A549 (cell line): ENCODE measurements around the gene DISC1. TPM values are rescaled to one million over a fixed set of nuclear protein-coding genes. Genes with fewer than 3 reads are reported as not detected.
A peak's percentile ranks its signal among the peaks of the same experiment; 100 is the strongest.

Experiments used
- ATAC-seq, 2 experiments: fragments of 200-7000 bp in 1 of 2; fragments of >200 bp in 1 of 2; cut with Nextera tagmentation in 1 of 2; cut with Tn5 transposase in 1 of 2; 3 replicates each; pipeline versions ENCODE4 v1.8.0 to v1.9.1; 2018 to 2020; ENCODE audit warnings: mild to moderate bottlenecking in 1 of 2, moderate library complexity in 1 of 2
- CTCF ChIA-PET: fragments of 300-600 bp; sonication (Branson Sonifier 250); formaldehyde crosslinking; extraction: SDS; loops from one replicate; lab custom pipeline; 2021; ENCODE audit warnings: antibody characterized with exemption, inconsistent platforms; lab: Yijun Ruan, JAX
- POLR2A ChIA-PET: fragments of 350-600 bp; formaldehyde crosslinking; extraction: SDS; loops from one replicate; lab custom pipeline; 2021; ENCODE audit warnings: antibody characterized with exemption, inconsistent platforms; lab: Yijun Ruan, JAX
- DNase-seq, 2 experiments: peaks; one replicate each; pipeline versions ENCODE4 v3.0.0 to v3.0.0-alpha.2; 2011 to 2016; ENCODE audit warnings: low read depth in 1 of 2, low spot score in 1 of 2
- FAIRE-seq: peaks from 2 replicates; lab custom pipeline; 2011; peaks lifted over from hg19 to GRCh38; lab: Jason Lieb, UNC
- H3K27ac ChIP-seq, 2 experiments: fragments of >200 bp; sonication (Bioruptor Twin); formaldehyde crosslinking; 3 replicates each; pipeline ENCODE4 v1.5.1; 2016 to 2017
- H3K4me1 ChIP-seq: fragments of >200 bp; sonication (Bioruptor Twin); formaldehyde crosslinking; 3 replicates; pipeline ENCODE4 v1.6.1; 2016
- H3K4me2 ChIP-seq: fragments of >200 bp; sonication (Bioruptor Twin); formaldehyde crosslinking; 3 replicates; pipeline ENCODE4 v1.6.1; 2016
- H3K4me3 ChIP-seq: fragments of >200 bp; sonication (Bioruptor Twin); formaldehyde crosslinking; 3 replicates; pipeline ENCODE4 v1.5.1; 2016
- H3K9me3 ChIP-seq: fragments of >200 bp; sonication (Bioruptor Twin); formaldehyde crosslinking; 3 replicates; pipeline ENCODE4 v1.6.1; 2016
- BCL3 ChIP-seq: fragments of >200 bp; sonication (Bioruptor Twin); formaldehyde crosslinking; IDR thresholded peaks from 3 replicates; pipeline ENCODE4 v1.6.1; 2016
- CEBPB ChIP-seq, 2 experiments: fragments of >200 bp in 1 of 2; sonication (Bioruptor Twin) in 1 of 2; formaldehyde crosslinking in 1 of 2; IDR thresholded peaks; 2 replicates each; pipeline ENCODE4 v1.6.1; 2012 to 2016
- CHD2 ChIP-seq: fragments of 150-350 bp; IDR thresholded peaks from 2 replicates; pipeline ENCODE4 v1.6.1; 2014; ENCODE audit warnings: low read length; ENCODE audit not compliant: partially characterized antibody
- EHF ChIP-seq: fragments of 250-450 bp; sonication (Bioruptor Pico); IDR thresholded peaks from 2 replicates; pipeline ENCODE4 v1.5.0; 2020; ENCODE audit warnings: mild to moderate bottlenecking
- ELK1 ChIP-seq: fragments of 150-350 bp; IDR thresholded peaks from 2 replicates; pipeline ENCODE4 v1.6.1; 2014; ENCODE audit warnings: low read depth, mild to moderate bottlenecking, low read length
- FOSL2 ChIP-seq, 2 experiments: fragments of 450-650 bp in 1 of 2; fragments of >200 bp in 1 of 2; sonication (Bioruptor Twin) in 1 of 2; formaldehyde crosslinking; IDR thresholded peaks; 2 replicates each; pipeline versions ENCODE4 v1.5.0 to v1.6.1; 2016 to 2020; ENCODE audit warnings: mild to moderate bottlenecking in 1 of 2, moderate library complexity in 1 of 2
- HDAC2 ChIP-seq: fragments of 200-600 bp; sonication (generic); IDR thresholded peaks from 2 replicates; pipeline ENCODE4 v1.6.1; 2016
- HEYL ChIP-seq: fragments of 250-450 bp; sonication (Bioruptor Pico); IDR thresholded peaks from 2 replicates; pipeline ENCODE4 v1.8.0; 2021; ENCODE audit warnings: mild to moderate bottlenecking, moderate library complexity
- HOXB13 ChIP-seq: fragments of 250-450 bp; sonication (Bioruptor Pico); IDR thresholded peaks from 2 replicates; pipeline ENCODE4 v1.5.0; 2020; ENCODE audit warnings: low read depth, mild to moderate bottlenecking, moderate library complexity
- JUNB ChIP-seq: fragments of >200 bp; sonication (Bioruptor Twin); formaldehyde crosslinking; IDR thresholded peaks from 2 replicates; pipeline ENCODE4 v1.6.1; 2016
- KDM1A ChIP-seq: fragments of 200-600 bp; sonication (generic); IDR thresholded peaks from 2 replicates; pipeline ENCODE4 v1.6.1; 2016; ENCODE audit warnings: low read depth, mild to moderate bottlenecking
- MAZ ChIP-seq: fragments of 150-350 bp; IDR thresholded peaks from 2 replicates; pipeline ENCODE4 v1.6.1; 2014; ENCODE audit warnings: antibody characterized with exemption, low read depth, low read length, borderline replicate concordance
- NFE2L2 ChIP-seq: fragments of 150-350 bp; conservative IDR thresholded peaks from 2 replicates; pipeline ENCODE4 v1.6.1; 2014; ENCODE audit warnings: low read length
- NPAS2 ChIP-seq: fragments of 250-450 bp; sonication (Bioruptor Pico); IDR thresholded peaks from 2 replicates; pipeline ENCODE4 v1.8.0; 2022; ENCODE audit warnings: mild to moderate bottlenecking, moderate library complexity, borderline replicate concordance
- PBX3 ChIP-seq: IDR thresholded peaks from 2 replicates; pipeline ENCODE4 v1.6.1; 2012
- PHF8 ChIP-seq: fragments of 200-600 bp; sonication (generic); IDR thresholded peaks from 2 replicates; pipeline ENCODE4 v1.6.1; 2016; ENCODE audit warnings: low read depth, mild to moderate bottlenecking, antibody characterized with exemption, moderate library complexity, borderline replicate concordance
- POLR2A ChIP-seq: IDR thresholded peaks from 2 replicates; pipeline ENCODE4 v1.6.1; 2012; ENCODE audit warnings: mild to moderate bottlenecking, low read length
- SMC3 ChIP-seq: fragments of >200 bp; sonication (Bioruptor Twin); formaldehyde crosslinking; IDR thresholded peaks from 3 replicates; pipeline ENCODE4 v1.6.1; 2018; ENCODE audit warnings: inconsistent platforms
- SREBF2 ChIP-seq: fragments of 450-650 bp; IDR thresholded peaks from 2 replicates; pipeline ENCODE4 v1.6.1; 2014; ENCODE audit warnings: mild to moderate bottlenecking, moderate library complexity
- TFCP2L1 ChIP-seq: fragments of 250-450 bp; sonication (Bioruptor Pico); IDR thresholded peaks from 2 replicates; pipeline ENCODE4 v1.5.0; 2021; ENCODE audit warnings: mild to moderate bottlenecking
- ZC3H11A ChIP-seq: fragments of 450-650 bp; IDR thresholded peaks from 2 replicates; pipeline ENCODE4 v1.6.1; 2014; ENCODE audit warnings: antibody characterized with exemption, mild to moderate bottlenecking
- ZSCAN20 ChIP-seq: fragments of 250-450 bp; sonication (Bioruptor Pico); IDR thresholded peaks from 2 replicates; pipeline ENCODE4 v1.8.0; 2022; ENCODE audit warnings: mild to moderate bottlenecking, moderate library complexity
- whole genome bisulfite sequencing: methylation state at CpG from one replicate; pipeline ENCODE4 v1.1.6; 2017; ENCODE audit errors: missing lambda C conversion rate; 5-methylcytosine and 5-hydroxymethylcytosine counted together
- polyA plus RNA-seq, 4 experiments: library from polyadenylated mRNA; depleted of rRNA in 3 of 4; stranded (reverse); fragments of >200 nt; fragmentation: RNase III in 1 of 4; extraction: RNeasy Plus Mini Kit Qiagen cat#74134 plus additional on column Dnase treatment in 1 of 4; gene quantifications; 2 replicates in 3 of 4; 3 replicates in 1 of 4; pipeline ENCODE4 v1.2.3, GENCODE V29; 2011 to 2017
- TF ChIP-seq, protein P1 (sequence below): fragments of >200 bp; sonication (Bioruptor Twin); formaldehyde crosslinking; IDR thresholded peaks from 2 replicates; pipeline ENCODE4 v1.6.1; 2016
- TF ChIP-seq, protein P2 (sequence below): fragments of >200 bp; sonication (Bioruptor Twin); formaldehyde crosslinking; IDR thresholded peaks from 3 replicates; pipeline ENCODE4 v1.5.1; 2016

Gene DISC1
- polyA plus RNA-seq, 2 of the 4 experiments (the other 2 are of a cell fraction): 0.39 to 0.74 TPM

DNA sequence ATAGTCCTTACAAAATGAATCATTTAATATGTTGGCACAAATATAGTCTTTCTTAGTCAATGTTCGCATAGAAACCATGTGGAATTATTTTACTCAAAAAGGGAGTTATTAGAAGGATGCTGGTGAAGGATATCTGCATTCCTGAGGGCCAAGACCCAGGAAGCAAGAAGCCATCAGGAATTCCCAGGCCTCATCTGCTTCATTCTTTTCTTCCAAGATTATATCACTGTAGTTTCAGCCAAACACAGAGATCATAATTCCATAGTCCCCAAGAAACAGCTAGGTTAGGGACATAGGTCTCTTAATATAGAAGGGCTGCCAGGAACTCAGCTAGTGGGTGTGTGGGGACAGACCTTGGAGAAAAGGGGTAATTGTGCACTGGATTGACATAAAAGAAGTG lies 28.6 kb upstream of the DISC1 start:
- FAIRE-seq (no peak), DNase-seq (no peak)
- CTCF ChIA-PET: interaction anchor here (1.0 to 1.5 kb wide), 3 partner anchors 13 to 282 kb away, joined by 3 to 6 read pairs (median 4); no protein-coding TSS in a partner anchor

GRCh38 chr1:231600458-231600976 lies 26.1 kb upstream of the DISC1 start:
- ATAC-seq (no peak), FAIRE-seq (no peak), DNase-seq (no peak)
- H3K4me2 ChIP-seq: no peak overlapping the region
- CTCF ChIA-PET: interaction anchor here (0.6 to 2.6 kb wide), 4 partner anchors 10 to 243 kb away, joined by 4 to 12 read pairs (median 7); no protein-coding TSS in a partner anchor
- H3K4me1 ChIP-seq: 0 out of 3 replicates have a peak, but pooled peaks cover 4% of the 10 kb centered on the region
- no peak overlapping the region for H3K4me3 ChIP-seq
- H3K9me3 ChIP-seq: no peaks in the 10 kb centered on the region
- TF ChIP-seq KDM1A: no peak
- no peak for TF ChIP-seq SREBF2
- no peak for TF ChIP-seq ZSCAN20 (CRISPR knock-in tag)
- TF ChIP-seq MAZ: no peak
- no peak for TF ChIP-seq HDAC2
- no peak for TF ChIP-seq POLR2A
- no peak for TF ChIP-seq SMC3
- no peak for TF ChIP-seq PHF8
- no peak for TF ChIP-seq NFE2L2
- TF ChIP-seq CEBPB (IDR thresholded peaks at IDR 0.05): no peak
- TF ChIP-seq BCL3: no peak
- no peak for TF ChIP-seq ZC3H11A
- no peak for TF ChIP-seq TFCP2L1 (CRISPR knock-in tag)
- TF ChIP-seq, protein P1, sequence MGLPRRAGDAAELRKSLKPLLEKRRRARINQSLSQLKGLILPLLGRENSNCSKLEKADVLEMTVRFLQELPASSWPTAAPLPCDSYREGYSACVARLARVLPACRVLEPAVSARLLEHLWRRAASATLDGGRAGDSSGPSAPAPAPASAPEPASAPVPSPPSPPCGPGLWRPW: no peak
- no peak for TF ChIP-seq HOXB13 (CRISPR knock-in tag)
- no peak for TF ChIP-seq EHF (CRISPR knock-in tag)
- TF ChIP-seq ELK1: no peak
- TF ChIP-seq CHD2: no peak
- TF ChIP-seq PBX3: no peak
- no peak overlapping the region for H3K27ac ChIP-seq
- POLR2A ChIA-PET: no interaction called here
- WGBS: 68% methylated on average over 7 of the region's 7 CpGs

More for the DNA sequence above, 28.6 kb upstream of the DISC1 start:
- WGBS: 84% methylated on average over 1 of the region's 1 CpG
- ATAC-seq: no peak
- H3K9me3 ChIP-seq: no peaks in the 10 kb centered on the region
- no peak for TF ChIP-seq HOXB13 (CRISPR knock-in tag)
- 0 out of 3 replicates have a peak, but pooled peaks cover 4% of the 10 kb centered on the region for H3K4me1 ChIP-seq
- H3K27ac ChIP-seq: no peak overlapping the region
- no peak overlapping the region for H3K4me2 ChIP-seq
- POLR2A ChIA-PET: no interaction called here
- H3K4me3 ChIP-seq: no peak overlapping the region

- CTCF ChIA-PET: interaction anchor here (0.7 to 2.5 kb wide), 9 partner anchors 9 to 700 kb away, joined by 3 to 9 read pairs (median 3); partner anchors contain the start of genes EXOC8 and SPRTN
- 58% methylated on average over 5 of the region's 5 CpGs for WGBS
- H3K27ac ChIP-seq: no peak overlapping the region
Observed at GRCh38 chr1:231601824-231602672, 24.5 kb upstream of the DISC1 start.

More at GRCh38 chr1:231601824-231602672, 24.5 kb upstream of the DISC1 start:
- no peaks in the 10 kb centered on the region for H3K9me3 ChIP-seq
- POLR2A ChIA-PET: no interaction called here
- no peak overlapping the region for H3K4me3 ChIP-seq
- 0 out of 3 replicates have a peak, but pooled peaks cover 4% of the 10 kb centered on the region for H3K4me1 ChIP-seq
- no peak for DNase-seq
- H3K4me2 ChIP-seq: peak overlapping the region; percentile 90; the same call in 2 of the 3 replicates
- TF ChIP-seq JUNB (no peak), NPAS2 (no peak), HEYL (CRISPR knock-in tag) (no peak), FOSL2 (IDR thresholded peaks at IDR 0.05) (no peak), FOSL2 (CRISPR knock-in tag; IDR thresholded peaks at IDR 0.05) (0 out of 2 replicates have a peak, but pooled peaks have one; percentile 23)
- TF ChIP-seq, protein P2, sequence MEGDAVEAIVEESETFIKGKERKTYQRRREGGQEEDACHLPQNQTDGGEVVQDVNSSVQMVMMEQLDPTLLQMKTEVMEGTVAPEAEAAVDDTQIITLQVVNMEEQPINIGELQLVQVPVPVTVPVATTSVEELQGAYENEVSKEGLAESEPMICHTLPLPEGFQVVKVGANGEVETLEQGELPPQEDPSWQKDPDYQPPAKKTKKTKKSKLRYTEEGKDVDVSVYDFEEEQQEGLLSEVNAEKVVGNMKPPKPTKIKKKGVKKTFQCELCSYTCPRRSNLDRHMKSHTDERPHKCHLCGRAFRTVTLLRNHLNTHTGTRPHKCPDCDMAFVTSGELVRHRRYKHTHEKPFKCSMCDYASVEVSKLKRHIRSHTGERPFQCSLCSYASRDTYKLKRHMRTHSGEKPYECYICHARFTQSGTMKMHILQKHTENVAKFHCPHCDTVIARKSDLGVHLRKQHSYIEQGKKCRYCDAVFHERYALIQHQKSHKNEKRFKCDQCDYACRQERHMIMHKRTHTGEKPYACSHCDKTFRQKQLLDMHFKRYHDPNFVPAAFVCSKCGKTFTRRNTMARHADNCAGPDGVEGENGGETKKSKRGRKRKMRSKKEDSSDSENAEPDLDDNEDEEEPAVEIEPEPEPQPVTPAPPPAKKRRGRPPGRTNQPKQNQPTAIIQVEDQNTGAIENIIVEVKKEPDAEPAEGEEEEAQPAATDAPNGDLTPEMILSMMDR: no peak
- no peak for FAIRE-seq
- no peak for ATAC-seq
